Measurements from ENCODE around the gene F11R. TPM values are rescaled to one million over a fixed set of nuclear protein-coding genes. Genes with fewer than 3 reads are reported as not detected.

F11R gene
- total RNA-seq, 1 experiment from 2014 or later = 196 TPM

DNA sequence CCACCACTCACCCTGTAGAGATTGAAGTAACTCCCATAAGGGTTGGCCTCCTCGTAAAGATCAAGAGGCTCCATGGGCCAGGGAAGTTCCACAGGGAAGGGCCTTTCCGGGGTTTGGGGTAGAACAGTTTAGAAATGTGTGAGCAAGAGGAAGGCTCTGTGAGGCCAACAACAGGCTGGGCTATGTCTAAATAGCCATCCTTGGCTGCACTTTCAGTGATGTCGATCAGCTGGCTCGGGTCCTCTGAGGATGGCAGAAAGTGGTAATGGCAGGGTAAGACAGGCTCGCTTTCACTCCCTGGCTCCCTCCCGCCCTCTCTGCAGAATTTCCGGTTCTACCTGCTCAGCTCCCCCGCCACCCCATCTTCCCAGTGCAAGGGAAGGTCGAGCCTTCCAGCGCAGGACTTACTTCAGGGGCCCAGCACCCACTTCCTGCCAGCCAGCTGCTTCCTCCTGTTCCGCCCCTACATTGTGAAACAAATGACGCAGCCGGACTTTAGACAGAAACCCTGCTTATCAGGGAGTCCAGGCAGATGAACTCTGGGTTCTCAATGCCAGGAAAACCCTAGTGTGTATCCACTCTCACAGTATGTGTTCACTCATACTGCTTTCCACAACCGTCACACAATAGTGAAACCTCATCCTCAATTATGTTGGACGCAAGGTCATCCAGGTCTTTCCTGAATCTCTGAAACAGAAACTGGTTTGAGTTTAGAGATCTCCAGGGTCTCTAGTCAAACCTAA, 7.3 kb downstream of the F11R start:
- Histone ChIP-seq H3K4me3 (ENCODE audit: low read depth, low read length) (peak overlapping the region; percentile 11; the same call in 1 of the 2 replicates), H3K9me3 (no peaks in the 10 kb centered on the region), H3K4me1 (peaks cover 64% of the 10 kb centered on the region), H3K36me3 (ENCODE audit: control insufficient read depth, insufficient read depth, low read length) (peaks cover 2% of the 10 kb centered on the region), H3K27me3 (replicated peaks; ENCODE audit: control insufficient read depth, insufficient read depth, low read length) (no peaks in the 10 kb centered on the region)
- Mint-ChIP-seq H3K27ac (ENCODE audit: unreplicated experiment) (peak overlapping the region; percentile 97), H3K4me1 (ENCODE audit: low read depth, unreplicated experiment) (peaks cover 42% of the 10 kb centered on the region), H3K27me3 (ENCODE audit: insufficient read depth, unreplicated experiment) (no peaks in the 10 kb centered on the region), H3K4me3 (ENCODE audit: unreplicated experiment) (peak overlapping the region; percentile 72), H3K9me3 (ENCODE audit: unreplicated experiment) (no peaks in the 10 kb centered on the region), H3K36me3 (ENCODE audit: insufficient read depth, unreplicated experiment) (peaks cover 58% of the 10 kb centered on the region)
- POLR2A ChIA-PET = interaction anchor here (0.8 to 1.1 kb wide), 2 partner anchors 16 to 23 kb away, joined by 4 to 8 read pairs; no protein-coding TSS in a partner anchor
- CTCF ChIA-PET = interaction anchor here (0.5 to 1.3 kb wide), 6 partner anchors 8 to 84 kb away, joined by 3 to 9 read pairs (median 4); partner anchors contain the start of genes TSTD1 and USF1
- TF ChIP-seq, protein P1, sequence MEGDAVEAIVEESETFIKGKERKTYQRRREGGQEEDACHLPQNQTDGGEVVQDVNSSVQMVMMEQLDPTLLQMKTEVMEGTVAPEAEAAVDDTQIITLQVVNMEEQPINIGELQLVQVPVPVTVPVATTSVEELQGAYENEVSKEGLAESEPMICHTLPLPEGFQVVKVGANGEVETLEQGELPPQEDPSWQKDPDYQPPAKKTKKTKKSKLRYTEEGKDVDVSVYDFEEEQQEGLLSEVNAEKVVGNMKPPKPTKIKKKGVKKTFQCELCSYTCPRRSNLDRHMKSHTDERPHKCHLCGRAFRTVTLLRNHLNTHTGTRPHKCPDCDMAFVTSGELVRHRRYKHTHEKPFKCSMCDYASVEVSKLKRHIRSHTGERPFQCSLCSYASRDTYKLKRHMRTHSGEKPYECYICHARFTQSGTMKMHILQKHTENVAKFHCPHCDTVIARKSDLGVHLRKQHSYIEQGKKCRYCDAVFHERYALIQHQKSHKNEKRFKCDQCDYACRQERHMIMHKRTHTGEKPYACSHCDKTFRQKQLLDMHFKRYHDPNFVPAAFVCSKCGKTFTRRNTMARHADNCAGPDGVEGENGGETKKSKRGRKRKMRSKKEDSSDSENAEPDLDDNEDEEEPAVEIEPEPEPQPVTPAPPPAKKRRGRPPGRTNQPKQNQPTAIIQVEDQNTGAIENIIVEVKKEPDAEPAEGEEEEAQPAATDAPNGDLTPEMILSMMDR (IDR thresholded peaks at IDR 0.05; ENCODE audit: insufficient read depth in 1 of 2, low read depth in 1 of 2, low read length in 1 of 2, severe bottlenecking in 1 of 2, unreplicated experiment in 1 of 2) = no peak
- intact Hi-C loops (cut with micrococcal nuclease; ENCODE audit: unreplicated experiment) = loop anchor here (1.0 kb wide), 2 partner anchors 8 to 16 kb away; partner anchors contain the start of gene F11R
- BruUV-seq (replicated peaks) = no TSS peak
- DNase-seq = peak; percentile 95 to 97

DNA sequence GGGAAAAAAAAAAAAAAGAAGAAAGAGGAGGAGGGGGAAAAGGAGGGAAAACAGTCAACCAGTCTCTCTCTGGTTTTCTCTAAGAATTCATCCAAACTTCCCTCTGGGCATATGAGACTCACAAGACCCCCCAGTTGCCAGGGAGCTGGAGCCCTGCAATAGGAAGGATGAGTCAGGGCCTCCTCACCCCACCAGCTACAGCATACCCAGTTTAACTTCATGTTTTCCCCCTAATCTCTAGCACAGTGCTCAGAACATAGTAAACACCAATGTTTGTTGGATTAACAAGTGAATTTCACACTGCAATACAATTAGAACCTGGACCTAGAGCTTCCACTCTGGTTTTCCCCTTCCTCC, 7.8 kb downstream of the F11R start:
- Mint-ChIP-seq H3K9me3 (ENCODE audit: unreplicated experiment) (no peaks in the 10 kb centered on the region), H3K4me1 (ENCODE audit: low read depth, unreplicated experiment) (peaks cover 38% of the 10 kb centered on the region), H3K4me3 (ENCODE audit: unreplicated experiment) (peak overlapping the region; percentile 72), H3K27me3 (ENCODE audit: insufficient read depth, unreplicated experiment) (no peaks in the 10 kb centered on the region), H3K36me3 (ENCODE audit: insufficient read depth, unreplicated experiment) (peaks cover 61% of the 10 kb centered on the region), H3K27ac (ENCODE audit: unreplicated experiment) (peak overlapping the region; percentile 97)
- H3K36me3 ChIP-seq (ENCODE audit: control insufficient read depth, insufficient read depth, low read length) = peaks cover 2% of the 10 kb centered on the region
- TF ChIP-seq, protein P1 (IDR thresholded peaks at IDR 0.05; ENCODE audit: insufficient read depth in 1 of 2, low read depth in 1 of 2, low read length in 1 of 2, severe bottlenecking in 1 of 2, unreplicated experiment in 1 of 2) = no peak
- no peaks in the 10 kb centered on the region for H3K27me3 ChIP-seq (replicated peaks; ENCODE audit: control insufficient read depth, insufficient read depth, low read length)
- POLR2A ChIA-PET = interaction anchor here (1.1 kb wide), 1 partner anchor 16 kb away, joined by 8 read pairs; no protein-coding TSS in a partner anchor
- CTCF ChIA-PET = interaction anchor here (0.5 to 1.3 kb wide), 6 partner anchors 9 to 85 kb away, joined by 3 to 9 read pairs (median 4); partner anchors contain the start of genes TSTD1 and USF1
- TSS peak; percentile 14 for BruUV-seq (replicated peaks)
- DNase-seq = no peak
- H3K9me3 ChIP-seq = no peaks in the 10 kb centered on the region
- H3K4me3 ChIP-seq (ENCODE audit: low read depth, low read length) = peak overlapping the region; percentile 11
- H3K4me1 ChIP-seq = peaks cover 64% of the 10 kb centered on the region
- intact Hi-C loops (cut with micrococcal nuclease; ENCODE audit: unreplicated experiment) = loop anchor here (1.0 kb wide), 2 partner anchors 8 to 16 kb away; partner anchors contain the start of gene F11R

DNA sequence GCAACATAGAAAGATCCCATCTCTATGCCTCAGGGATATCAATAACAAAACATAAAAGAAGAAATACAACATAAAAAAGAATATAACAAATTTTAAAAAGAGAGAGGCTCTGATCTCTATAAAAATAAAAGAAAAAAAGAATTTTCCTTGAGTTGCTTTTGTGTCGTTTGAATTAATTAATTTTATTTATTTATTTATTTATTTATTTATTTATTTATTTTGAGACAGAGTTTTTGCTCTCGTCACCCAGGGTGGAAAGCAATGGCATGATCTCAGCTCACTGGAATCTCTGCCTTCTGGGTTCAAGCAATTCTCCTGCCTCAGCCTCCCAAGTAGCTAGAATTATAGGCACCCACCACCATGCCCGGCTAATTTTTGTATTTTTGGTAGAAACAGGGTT, 8.5 kb downstream of the F11R start:
- intact Hi-C loops (cut with micrococcal nuclease; ENCODE audit: unreplicated experiment) = no loop called here
- Histone ChIP-seq H3K27me3 (replicated peaks; ENCODE audit: control insufficient read depth, insufficient read depth, low read length) (no peaks in the 10 kb centered on the region), H3K4me1 (peaks cover 64% of the 10 kb centered on the region), H3K9me3 (no peaks in the 10 kb centered on the region), H3K36me3 (ENCODE audit: control insufficient read depth, insufficient read depth, low read length) (peaks cover 2% of the 10 kb centered on the region), H3K4me3 (ENCODE audit: low read depth, low read length) (no peak overlapping the region)
- Mint-ChIP-seq H3K9me3 (ENCODE audit: unreplicated experiment) (no peaks in the 10 kb centered on the region), H3K27me3 (ENCODE audit: insufficient read depth, unreplicated experiment) (no peaks in the 10 kb centered on the region), H3K27ac (ENCODE audit: unreplicated experiment) (no peak overlapping the region), H3K4me1 (ENCODE audit: low read depth, unreplicated experiment) (peaks cover 38% of the 10 kb centered on the region), H3K36me3 (ENCODE audit: insufficient read depth, unreplicated experiment) (peaks cover 65% of the 10 kb centered on the region), H3K4me3 (ENCODE audit: unreplicated experiment) (no peak overlapping the region)
- ChIA-PET POLR2A (no interaction called here), CTCF (no interaction called here)
- BruUV-seq (replicated peaks) = no TSS peak
- no peak for DNase-seq
- TF ChIP-seq, protein P1 (IDR thresholded peaks at IDR 0.05; ENCODE audit: insufficient read depth in 1 of 2, low read depth in 1 of 2, low read length in 1 of 2, severe bottlenecking in 1 of 2, unreplicated experiment in 1 of 2) = no peak
